SK-N-SH (cell line): ENCODE measurements around the gene TRAF1. TPM values are rescaled to one million over a fixed set of nuclear protein-coding genes. Genes with fewer than 3 reads are reported as not detected.

ENCODE experiments used
- CTCF ChIA-PET: fragments of 300-600, 350-600 bp; formaldehyde crosslinking; extraction: SDS; loops from one replicate; lab custom pipeline; 2021; lab: Yijun Ruan, JAX
- POLR2A ChIA-PET: fragments of 350-600 bp; sonication (Branson Sonifier 250); formaldehyde crosslinking; extraction: SDS; loops from one replicate; lab custom pipeline; 2020; ENCODE audit warnings: antibody characterized with exemption, inconsistent platforms; lab: Yijun Ruan, JAX
- DNase-seq: peaks from one replicate; pipeline ENCODE4 v3.0.0; 2012
- H2AFZ ChIP-seq: fragments of 200-600 bp; sonication (generic); 2 replicates; pipeline ENCODE4 v1.8.1; 2016; ENCODE audit warnings: antibody characterized with exemption, mild to moderate bottlenecking, low read depth
- H3F3A ChIP-seq: fragments of 200-600 bp; sonication (generic); replicated peaks from 2 replicates; pipeline ENCODE3; 2016; ENCODE audit warnings: antibody characterized with exemption, mild to moderate bottlenecking; ENCODE audit not compliant: insufficient read depth
- H3K27ac ChIP-seq, 2 experiments: fragments of 200-500 bp in 1 of 2; fragments of 200-600 bp in 1 of 2; sonication (Bioruptor generic) in 1 of 2; sonication (generic), shearing (Covaris generic) in 1 of 2; 2 replicates each; pipeline versions ENCODE4 v1.5.1 to v1.6.1; 2014 to 2016; ENCODE audit warnings: low read depth in 2 of 2, inconsistent platforms in 1 of 2, low read length in 1 of 2, mild to moderate bottlenecking in 1 of 2, mixed read lengths in 1 of 2
- H3K27me3 ChIP-seq: fragments of 200-600 bp; sonication (generic), shearing (Covaris generic); 2 replicates; pipeline ENCODE4 v1.6.1; 2016; ENCODE audit warnings: mixed run types; ENCODE audit not compliant: insufficient read depth
- H3K36me3 ChIP-seq, 2 experiments: fragments of 200-500 bp in 1 of 2; fragments of 200-600 bp in 1 of 2; sonication (Bioruptor generic) in 1 of 2; sonication (generic) in 1 of 2; replicated peaks in 1 of 2; 2 replicates each; pipeline versions ENCODE3 to v1.5.1; 2014 to 2016; ENCODE audit warnings: low read length in 1 of 2, mild to moderate bottlenecking in 1 of 2; ENCODE audit not compliant: insufficient read depth in 2 of 2, control insufficient read depth in 1 of 2
- H3K4me1 ChIP-seq, 2 experiments: fragments of 200-500 bp in 1 of 2; fragments of 200-600 bp in 1 of 2; sonication (Bioruptor generic) in 1 of 2; sonication (generic), shearing (Covaris generic) in 1 of 2; 2 replicates each; pipeline versions ENCODE4 v1.5.1 to v1.6.1; 2014 to 2016; ENCODE audit warnings: low read depth in 1 of 2, low read length in 1 of 2, mixed run types in 1 of 2; ENCODE audit not compliant: insufficient read depth in 2 of 2, control insufficient read depth in 1 of 2
- H3K4me2 ChIP-seq: fragments of 200-600 bp; sonication (generic), shearing (Covaris generic); 2 replicates; pipeline ENCODE4 v1.6.1; 2017; ENCODE audit warnings: mixed run types
- H3K4me3 ChIP-seq, 2 experiments: fragments of 200-500 bp in 1 of 2; fragments of 200-600 bp in 1 of 2; sonication (Bioruptor generic) in 1 of 2; sonication (generic), shearing (Covaris generic) in 1 of 2; 2 replicates each; pipeline versions ENCODE4 v1.5.1 to v1.8.1; 2014 to 2016; ENCODE audit warnings: low read depth in 2 of 2, inconsistent platforms in 1 of 2, low read length in 1 of 2, mild to moderate bottlenecking in 1 of 2, mixed read lengths in 1 of 2, moderate library complexity in 1 of 2
- H3K79me2 ChIP-seq: fragments of 200-600 bp; sonication (generic); 2 replicates; pipeline ENCODE4 v1.8.1; 2017; ENCODE audit warnings: mild to moderate bottlenecking; ENCODE audit not compliant: insufficient read depth
- H3K9ac ChIP-seq: fragments of 200-600 bp; sonication (generic); 2 replicates; pipeline ENCODE4 v1.6.1; 2017; ENCODE audit warnings: mixed run types
- H3K9me2 ChIP-seq: fragments of 200-600 bp; sonication (generic); 2 replicates; pipeline ENCODE4 v1.6.1; 2017; ENCODE audit warnings: mixed run types
- H3K9me3 ChIP-seq: fragments of 200-600 bp; sonication (generic); 2 replicates; pipeline ENCODE4 v1.6.1; 2017; ENCODE audit warnings: mixed run types, mild to moderate bottlenecking, moderate library complexity
- H4K20me1 ChIP-seq: fragments of 200-600 bp; sonication (generic); 2 replicates; pipeline ENCODE4 v1.6.1; 2017; ENCODE audit warnings: mild to moderate bottlenecking, mixed run types; ENCODE audit not compliant: insufficient read depth
- EP300 ChIP-seq, 2 experiments: IDR thresholded peaks; 2 replicates each; pipeline versions ENCODE4 v1.4.0 to v1.6.1; 2012; ENCODE audit warnings: borderline replicate concordance in 1 of 2, low read depth in 1 of 2, low read length in 1 of 2
- EZH2phosphoT487 ChIP-seq: fragments of 200-600 bp; sonication (generic); IDR thresholded peaks from 2 replicates; pipeline ENCODE4 v1.6.1; 2017; ENCODE audit warnings: low read depth, mixed run types, mild to moderate bottlenecking, antibody characterized with exemption, moderate library complexity, borderline replicate concordance
- FOXJ3 ChIP-seq: sonication (generic); formaldehyde crosslinking; IDR thresholded peaks from 2 replicates; pipeline ENCODE4 v1.5.1; 2020; ENCODE audit warnings: mild to moderate bottlenecking, missing genetic modification reagents
- FOXM1 ChIP-seq: IDR thresholded peaks from 2 replicates; pipeline ENCODE4 v1.4.0; 2012; ENCODE audit warnings: low read depth, mild to moderate bottlenecking
- MEF2A ChIP-seq: IDR thresholded peaks from 2 replicates; pipeline ENCODE4 v1.4.0; 2012; ENCODE audit warnings: low read depth, borderline replicate concordance
- NFIC ChIP-seq: IDR thresholded peaks from 2 replicates; pipeline ENCODE4 v1.4.0; 2012; ENCODE audit warnings: borderline replicate concordance
- POLR2AphosphoS5 ChIP-seq: IDR thresholded peaks from 2 replicates; pipeline ENCODE4 v1.6.1; 2012; ENCODE audit warnings: low read depth, low read length
- RAD21 ChIP-seq: IDR thresholded peaks from 2 replicates; pipeline ENCODE4 v1.6.1; 2012; ENCODE audit warnings: mild to moderate bottlenecking, low read length
- RCOR1 ChIP-seq: fragments of 150-350 bp; IDR thresholded peaks from 2 replicates; pipeline ENCODE4 v1.6.1; 2017; ENCODE audit warnings: antibody characterized with exemption, low read length
- RFX5 ChIP-seq: IDR thresholded peaks from 2 replicates; pipeline ENCODE4 v1.6.1; 2012; ENCODE audit warnings: mild to moderate bottlenecking, improper control_type of control experiment, low read length
- RXRA ChIP-seq: IDR thresholded peaks from 2 replicates; pipeline ENCODE4 v1.4.0; 2012; ENCODE audit warnings: low read depth, mild to moderate bottlenecking, borderline replicate concordance
- SMC3 ChIP-seq: IDR thresholded peaks from 2 replicates; pipeline ENCODE4 v1.6.1; 2012; ENCODE audit warnings: low read depth, low read length, improper control_type of control experiment
- TAF1 ChIP-seq: IDR thresholded peaks from 2 replicates; pipeline ENCODE4 v1.6.1; 2012; ENCODE audit warnings: low read depth, mild to moderate bottlenecking, low read length, moderate library complexity, borderline replicate concordance
- TCF12 ChIP-seq: IDR thresholded peaks from 2 replicates; pipeline ENCODE4 v1.4.0; 2012
- YY1 ChIP-seq: IDR thresholded peaks from 2 replicates; pipeline ENCODE4 v1.4.0; 2012; ENCODE audit warnings: low read depth, mild to moderate bottlenecking
- WGBS: methylation state at CpG from one replicate; pipeline ENCODE4 v1.1.6; 2017; ENCODE audit warnings: low lambda C conversion rate; 5-methylcytosine and 5-hydroxymethylcytosine counted together
- polyA plus RNA-seq, 3 experiments: library from polyadenylated mRNA; depleted of rRNA; stranded (reverse); fragments of >200 nt; gene quantifications; 2 replicates each; pipeline ENCODE4 v1.2.3, GENCODE V29; 2012
- TF ChIP-seq, protein P1 (sequence below): IDR thresholded peaks from 2 replicates; pipeline ENCODE4 v1.4.0; 2012; ENCODE audit warnings: low read depth
- TF ChIP-seq, protein P2 (sequence below): IDR thresholded peaks from 2 replicates; pipeline ENCODE4 v1.4.0; 2012; ENCODE audit warnings: low read depth, borderline replicate concordance
- TF ChIP-seq, protein P3 (sequence below): IDR thresholded peaks from 2 replicates; pipeline ENCODE4 v1.4.0; 2012; ENCODE audit warnings: low read depth, borderline replicate concordance

TRAF1 gene
- polyA plus RNA-seq, 1 of the 3 experiments (the other 2 are of a cell fraction) = 1.2 TPM

DNA sequence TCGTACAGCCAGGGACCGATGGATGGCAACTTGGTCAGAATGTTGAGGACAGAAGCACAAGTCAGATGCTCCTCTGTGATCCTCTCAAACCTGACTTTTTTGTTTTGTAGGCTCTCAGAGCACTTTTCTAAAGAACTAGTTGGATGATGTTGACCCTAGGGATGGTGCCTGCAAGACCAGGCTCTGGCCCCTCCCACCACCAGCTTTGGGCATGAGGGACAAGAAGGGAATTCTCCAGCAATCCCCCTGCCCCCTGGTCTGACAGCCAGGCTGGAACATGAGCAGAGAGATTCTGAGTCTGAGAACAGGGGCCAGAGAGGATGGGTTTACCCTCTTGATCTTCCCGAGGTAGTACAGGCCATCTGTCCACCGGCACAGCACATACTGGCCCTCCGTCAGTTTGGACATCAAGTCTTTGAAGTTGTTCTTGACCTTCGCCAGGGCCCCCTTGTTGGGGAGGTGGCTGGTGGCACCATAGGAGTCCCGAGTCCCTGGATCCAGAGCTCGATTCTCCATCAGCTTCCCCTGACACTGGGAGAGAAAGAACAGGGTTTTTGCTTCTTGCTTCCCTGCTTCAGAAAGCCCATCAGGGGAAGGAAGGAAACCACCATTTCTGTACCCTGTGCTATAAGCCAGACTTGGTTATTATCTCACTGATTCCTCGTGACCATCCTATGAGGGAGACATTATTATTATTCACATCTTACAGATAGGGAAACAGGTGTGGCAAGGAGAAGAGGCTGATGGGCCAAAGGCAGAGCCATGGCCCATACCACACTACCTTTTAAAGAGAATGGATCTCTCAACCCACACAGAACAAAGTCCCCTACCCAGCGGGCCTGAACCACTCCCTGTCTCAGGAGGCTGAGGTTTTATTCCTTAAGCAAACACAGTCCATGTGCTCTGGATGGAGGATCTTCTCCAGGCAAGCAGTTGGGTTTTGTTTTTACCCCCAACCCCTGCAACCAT, 52.1 kb downstream of the TRAF1 start:
- Histone ChIP-seq H3K27me3 (no peaks in the 10 kb centered on the region), H3K4me3 (no peak overlapping the region), H3K9me2 (no peaks in the 10 kb centered on the region), H3F3A (peaks cover 5% of the 10 kb centered on the region), H2AFZ (no peak overlapping the region), H3K79me2 (peaks cover 26% of the 10 kb centered on the region), H3K9me3 (no peaks in the 10 kb centered on the region), H3K36me3 (peaks cover 12 to 21% of the 10 kb centered on the region in 2 experiments), H3K9ac (no peak overlapping the region), H4K20me1 (no peaks in the 10 kb centered on the region), H3K4me1 (peaks cover 15 to 28% of the 10 kb centered on the region in 2 experiments; a peak in 3 of 4 replicates), H3K4me2 (no peak overlapping the region; the same call in 1 of the 2 replicates), H3K27ac (peak overlapping the region in 1 of 2 experiments; percentile 66; a peak in 2 of 4 replicates)
- CTCF ChIA-PET = interaction anchor here (1.2 to 3.3 kb wide), 4 partner anchors 10 to 108 kb away, joined by 3 to 12 read pairs (median 6); no protein-coding TSS in a partner anchor
- POLR2A ChIA-PET = interaction anchor here (0.6 to 1.7 kb wide), 4 partner anchors 42 to 81 kb away, joined by 3 to 5 read pairs (median 4); partner anchors contain the start of gene FBXW2
- WGBS = over 99% methylated on average over 9 of the region's 10 CpGs
- DNase-seq = no peak
- TF ChIP-seq YY1 = no peak
- TF ChIP-seq NFIC = no peak
- TF ChIP-seq RXRA = no peak
- TF ChIP-seq FOXM1 = no peak
- TF ChIP-seq TCF12 = no peak
- TF ChIP-seq EZH2phosphoT487 = no peak
- TF ChIP-seq, protein P1, sequence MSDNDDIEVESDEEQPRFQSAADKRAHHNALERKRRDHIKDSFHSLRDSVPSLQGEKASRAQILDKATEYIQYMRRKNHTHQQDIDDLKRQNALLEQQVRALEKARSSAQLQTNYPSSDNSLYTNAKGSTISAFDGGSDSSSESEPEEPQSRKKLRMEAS = no peak
- no peak for TF ChIP-seq RFX5
- no peak for TF ChIP-seq FOXJ3 (CRISPR knock-in tag)
- TF ChIP-seq, protein P2, sequence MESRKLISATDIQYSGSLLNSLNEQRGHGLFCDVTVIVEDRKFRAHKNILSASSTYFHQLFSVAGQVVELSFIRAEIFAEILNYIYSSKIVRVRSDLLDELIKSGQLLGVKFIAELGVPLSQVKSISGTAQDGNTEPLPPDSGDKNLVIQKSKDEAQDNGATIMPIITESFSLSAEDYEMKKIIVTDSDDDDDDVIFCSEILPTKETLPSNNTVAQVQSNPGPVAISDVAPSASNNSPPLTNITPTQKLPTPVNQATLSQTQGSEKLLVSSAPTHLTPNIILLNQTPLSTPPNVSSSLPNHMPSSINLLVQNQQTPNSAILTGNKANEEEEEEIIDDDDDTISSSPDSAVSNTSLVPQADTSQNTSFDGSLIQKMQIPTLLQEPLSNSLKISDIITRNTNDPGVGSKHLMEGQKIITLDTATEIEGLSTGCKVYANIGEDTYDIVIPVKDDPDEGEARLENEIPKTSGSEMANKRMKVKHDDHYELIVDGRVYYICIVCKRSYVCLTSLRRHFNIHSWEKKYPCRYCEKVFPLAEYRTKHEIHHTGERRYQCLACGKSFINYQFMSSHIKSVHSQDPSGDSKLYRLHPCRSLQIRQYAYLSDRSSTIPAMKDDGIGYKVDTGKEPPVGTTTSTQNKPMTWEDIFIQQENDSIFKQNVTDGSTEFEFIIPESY = no peak
- TF ChIP-seq RAD21 = no peak
- no peak for TF ChIP-seq MEF2A
- no peak for TF ChIP-seq SMC3

DNA sequence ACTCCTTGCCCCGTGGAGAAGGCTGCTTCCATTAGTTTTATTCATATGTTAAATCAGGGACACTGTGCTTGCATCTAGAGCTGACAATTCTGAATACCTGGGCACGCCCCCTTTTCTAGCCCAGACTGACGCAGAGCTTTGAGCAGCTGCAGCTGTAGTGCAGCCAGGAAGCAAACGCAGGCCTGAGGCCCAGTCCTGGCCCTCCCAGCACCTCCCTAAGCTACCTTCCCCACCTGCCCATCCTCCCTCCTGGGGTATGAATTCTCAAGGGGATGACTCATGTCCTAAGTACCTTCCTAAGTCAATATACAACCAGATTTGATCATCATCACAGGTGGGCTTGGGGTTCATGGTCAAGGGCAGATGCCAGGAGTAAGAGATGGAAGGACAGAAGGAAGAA, 53.1 kb downstream of the TRAF1 start:
- no peak overlapping the region for H3K4me3 ChIP-seq
- WGBS = 85% methylated on average over 4 of the region's 4 CpGs
- no peaks in the 10 kb centered on the region for H3K9me3 ChIP-seq
- TF ChIP-seq RCOR1 = no peak
- TF ChIP-seq, protein P3, sequence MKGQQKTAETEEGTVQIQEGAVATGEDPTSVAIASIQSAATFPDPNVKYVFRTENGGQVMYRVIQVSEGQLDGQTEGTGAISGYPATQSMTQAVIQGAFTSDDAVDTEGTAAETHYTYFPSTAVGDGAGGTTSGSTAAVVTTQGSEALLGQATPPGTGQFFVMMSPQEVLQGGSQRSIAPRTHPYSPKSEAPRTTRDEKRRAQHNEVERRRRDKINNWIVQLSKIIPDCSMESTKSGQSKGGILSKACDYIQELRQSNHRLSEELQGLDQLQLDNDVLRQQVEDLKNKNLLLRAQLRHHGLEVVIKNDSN = no peak
- TF ChIP-seq POLR2AphosphoS5 = no peak
- no peak for TF ChIP-seq EP300 (IDR thresholded peaks at IDR 0.05; ENCODE audit: borderline replicate concordance in 1 of 2, low read depth in 1 of 2, low read length in 1 of 2)
- no peak for TF ChIP-seq FOXM1
- no peak for TF ChIP-seq TAF1
- TF ChIP-seq, all 33 proteins: peak for 0
- Histone ChIP-seq H3K79me2 (peaks cover 26% of the 10 kb centered on the region), H2AFZ (no peak overlapping the region), H3K9ac (no peak overlapping the region), H3K36me3 (peaks cover 16 to 27% of the 10 kb centered on the region in 2 experiments), H4K20me1 (no peaks in the 10 kb centered on the region), H3K27ac (no peak overlapping the region), H3K4me2 (no peak overlapping the region), H3F3A (peaks cover 5% of the 10 kb centered on the region), H3K9me2 (no peaks in the 10 kb centered on the region), H3K4me1 (peaks cover 15 to 27% of the 10 kb centered on the region in 2 experiments; a peak in 3 of 4 replicates), H3K27me3 (no peaks in the 10 kb centered on the region)
- DNase-seq = no peak
- CTCF ChIA-PET = interaction anchor here (1.1 to 3.3 kb wide), 4 partner anchors 11 to 109 kb away, joined by 3 to 12 read pairs (median 4); no protein-coding TSS in a partner anchor
- POLR2A ChIA-PET = interaction anchor here (1.1 kb wide), 2 partner anchors 19 to 62 kb away, joined by 3 read pairs; no protein-coding TSS in a partner anchor
